Vagina (tissue), 2 donors: ENCODE measurements around the gene TRIM39. TPM values are rescaled to one million over a fixed set of nuclear protein-coding genes. Genes with fewer than 3 reads are reported as not detected.
"Not testable (repeated sequence)": the region's sequence is repeated elsewhere in the genome, so short reads cannot be mapped to it uniquely, and the experiment has no call there.

Source experiments
- DNase-seq, 2 donors: peaks; one replicate each; pipeline ENCODE4 v3.0.0-alpha.2; 2017; ENCODE audit errors: extremely low spot score in 2 of 2
- H3K27ac ChIP-seq: fragments of 200-600 bp; sonication (generic); one replicate; pipeline ENCODE4 v1.5.1; 2019
- H3K27me3 ChIP-seq: fragments of 200-600 bp; sonication (generic); one replicate; pipeline ENCODE4 v1.5.1; 2019
- H3K36me3 ChIP-seq, 2 donors: fragments of 200-600 bp; sonication (generic); one replicate each; pipeline ENCODE4 v1.5.1; 2017 to 2019
- H3K4me1 ChIP-seq: fragments of 200-600 bp; sonication (generic); one replicate; pipeline ENCODE4 v1.5.1; 2019
- H3K4me3 ChIP-seq, 2 donors: fragments of 200-600 bp; sonication (generic); 1 replicate in 1 of 2; 2 replicates in 1 of 2; pipeline ENCODE4 v1.5.1; 2016 to 2019
- H3K9me3 ChIP-seq: fragments of 200-600 bp; sonication (generic); one replicate; pipeline ENCODE4 v1.5.1; 2019
- CTCF ChIP-seq, 3 experiments: fragments of 450-650 bp in 2 of 3; fragments of 200-600 bp in 1 of 3; sonication (generic) in 1 of 3; IDR thresholded peaks; one replicate each; pipeline ENCODE4 v1.5.1; 2017 to 2019; ENCODE audit warnings: antibody characterized with exemption in 3 of 3, mild to moderate bottlenecking in 2 of 3, moderate library complexity in 2 of 3
- POLR2A ChIP-seq, 2 donors: fragments of 450-650 bp; IDR thresholded peaks; one replicate each; pipeline ENCODE4 v1.6.1; 2017; ENCODE audit warnings: antibody characterized with exemption in 2 of 2, mild to moderate bottlenecking in 2 of 2, moderate library complexity in 2 of 2
- POLR2AphosphoS5 ChIP-seq, 2 donors: sonication (generic); formaldehyde crosslinking; IDR thresholded peaks; one replicate each; pipeline ENCODE4 v1.9.0; 2017; ENCODE audit warnings: antibody characterized with exemption in 2 of 2, mild to moderate bottlenecking in 2 of 2, low read depth in 1 of 2; ENCODE audit not compliant: insufficient read depth in 1 of 2
- intact Hi-C: fragments of 100-400 bp; cut with DNase I; formaldehyde crosslinking; loops from one replicate; pipeline ENCODE4 v1.15.1; 2023
- total RNA-seq: library from RNA; depleted of rRNA; stranded (reverse); fragments of >200 nt; gene quantifications from one replicate; pipeline ENCODE4 v1.2.3, GENCODE V29; 2016

Gene TRIM39
- total RNA-seq, 1 donor from 2014 or later: 10.1 TPM

GRCh38 chr6:30361661-30362060 is 34.9 kb downstream of the TRIM39 start:
- Histone ChIP-seq H3K9me3 (no peaks in the 10 kb centered on the region), H3K4me3 (no peak overlapping the region), H3K36me3 (no peaks in the 10 kb centered on the region), H3K27me3 (peaks cover 10% of the 10 kb centered on the region), H3K27ac (no peak overlapping the region), H3K4me1 (no peaks in the 10 kb centered on the region)
- no peak for TF ChIP-seq POLR2A (IDR thresholded peaks at IDR 0.05)
- TF ChIP-seq CTCF (IDR thresholded peaks at IDR 0.05): no peak
- intact Hi-C loops: no loop called here
- no peak for DNase-seq

DNA sequence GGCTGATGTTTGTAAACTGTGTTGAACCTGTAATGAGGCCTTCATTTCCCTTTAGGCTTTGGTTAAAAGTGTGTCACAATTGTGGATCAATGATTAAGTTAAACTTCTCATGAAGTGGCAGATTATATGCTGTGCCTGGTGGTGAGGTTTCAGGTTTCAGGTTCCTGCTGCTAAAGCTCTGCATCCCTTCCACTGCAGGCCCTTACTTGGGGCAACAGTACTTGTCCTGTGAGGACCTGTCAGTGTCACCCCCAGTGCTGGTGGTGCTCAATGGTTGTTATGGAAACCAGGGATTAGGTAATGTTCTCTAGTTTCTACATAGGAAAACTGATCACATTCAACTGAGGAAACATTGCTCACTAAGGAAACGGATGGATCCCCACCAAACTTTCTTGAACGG is 36.7 kb downstream of the TRIM39 start:
- no peak overlapping the region for H3K27ac ChIP-seq
- H3K27me3 ChIP-seq: peaks cover 2% of the 10 kb centered on the region
- no peaks in the 10 kb centered on the region for H3K9me3 ChIP-seq
- no peak for TF ChIP-seq POLR2A (IDR thresholded peaks at IDR 0.05)
- TF ChIP-seq POLR2AphosphoS5 (IDR thresholded peaks at IDR 0.05; ENCODE audit: insufficient read depth in 1 of 2, low read depth in 1 of 2): no peak
- no peak for TF ChIP-seq CTCF (IDR thresholded peaks at IDR 0.05)
- H3K4me1 ChIP-seq: no peaks in the 10 kb centered on the region
- H3K36me3 ChIP-seq: no peaks in the 10 kb centered on the region
- intact Hi-C loops: no loop called here
- H3K4me3 ChIP-seq: no peak overlapping the region
- DNase-seq: no peak

DNA sequence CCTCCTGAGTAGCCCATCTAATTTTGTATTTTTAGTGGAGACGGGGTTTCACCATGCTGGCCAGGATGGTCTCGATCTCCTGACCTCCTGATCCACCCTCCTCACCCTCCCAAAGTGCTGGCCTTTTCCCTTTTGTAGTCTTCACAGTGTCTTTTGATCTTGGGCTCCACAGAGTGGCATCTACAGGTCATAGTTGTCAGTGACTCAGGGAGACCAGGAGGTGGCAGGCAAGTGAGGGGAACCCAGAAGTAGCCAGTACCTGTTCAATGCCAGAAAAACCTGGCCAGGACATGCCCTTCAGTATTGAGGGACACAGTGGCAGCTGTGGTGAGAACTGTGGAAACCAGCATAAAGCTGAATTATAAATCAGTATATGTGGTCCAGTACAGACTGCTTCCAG is 37.9 kb downstream of the TRIM39 start:
- H3K9me3 ChIP-seq: no peaks in the 10 kb centered on the region
- DNase-seq: no peak
- no peaks in the 10 kb centered on the region for H3K4me1 ChIP-seq
- H3K27me3 ChIP-seq: no peaks in the 10 kb centered on the region
- H3K36me3 ChIP-seq: no peaks in the 10 kb centered on the region
- no peak overlapping the region for H3K27ac ChIP-seq
- intact Hi-C loops: no loop called here
- H3K4me3 ChIP-seq: no peak overlapping the region
- TF ChIP-seq CTCF (IDR thresholded peaks at IDR 0.05) (no peak), POLR2AphosphoS5 (IDR thresholded peaks at IDR 0.05; ENCODE audit: insufficient read depth in 1 of 2, low read depth in 1 of 2) (no peak), POLR2A (IDR thresholded peaks at IDR 0.05) (no peak)

GRCh38 chr6:30369280-30369679 is 42.6 kb downstream of the TRIM39 start:
- H3K27me3 ChIP-seq, H3K9me3 ChIP-seq, DNase-seq, H3K27ac ChIP-seq, H3K4me1 ChIP-seq, H3K4me3 ChIP-seq, H3K36me3 ChIP-seq, intact Hi-C loops: not testable (repeated sequence)

GRCh38 chr6:30378290-30378937 is 51.7 kb downstream of the TRIM39 start:
- intact Hi-C loops: no loop called here

More at GRCh38 chr6:30378290-30378937, 51.7 kb downstream of the TRIM39 start:
- Histone ChIP-seq H3K4me1 (no peaks in the 10 kb centered on the region), H3K9me3 (no peaks in the 10 kb centered on the region), H3K4me3 (no peak overlapping the region), H3K27ac (no peak overlapping the region), H3K27me3 (no peaks in the 10 kb centered on the region), H3K36me3 (no peaks in the 10 kb centered on the region)
- no peak for TF ChIP-seq POLR2A (IDR thresholded peaks at IDR 0.05)
- TF ChIP-seq POLR2AphosphoS5 (IDR thresholded peaks at IDR 0.05; ENCODE audit: insufficient read depth in 1 of 2, low read depth in 1 of 2): no peak
- TF ChIP-seq CTCF (IDR thresholded peaks at IDR 0.05): no peak
- DNase-seq: no peak
